Bronchial epithelial cell (primary cell): ENCODE results near the gene TTLL11. TPM values are rescaled to one million over a fixed set of nuclear protein-coding genes. Genes with fewer than 3 reads are reported as not detected.

ENCODE experiments used
- DNase-seq: peaks from one replicate; pipeline ENCODE4 v3.0.0-alpha.2; 2010; ENCODE audit warnings: low read depth
- FAIRE-seq: peaks from 2 replicates; lab custom pipeline; 2011; peaks lifted over from hg19 to GRCh38; lab: Jason Lieb, UNC
- H3K27me3 ChIP-seq: 2 replicates; pipeline ENCODE4 v1.5.1; 2011; ENCODE audit warnings: low read length; ENCODE audit not compliant: control insufficient read depth, insufficient read depth
- H3K36me3 ChIP-seq: 2 replicates; pipeline ENCODE4 v1.5.1; 2011; ENCODE audit warnings: low read length; ENCODE audit not compliant: control insufficient read depth, insufficient read depth
- H3K4me3 ChIP-seq: 2 replicates; pipeline ENCODE4 v1.5.1; 2011; ENCODE audit warnings: mild to moderate bottlenecking, low read depth, low read length, control low read depth
- total RNA-seq: library from RNA; depleted of rRNA; stranded (reverse); fragments of >200 nt; gene quantifications from 2 replicates; pipeline ENCODE4 v1.2.1, GENCODE V29; 2014
- TF ChIP-seq, protein P1 (sequence below): IDR thresholded peaks from 2 replicates; pipeline ENCODE4 v1.5.1; 2011; ENCODE audit warnings: mild to moderate bottlenecking, moderate library complexity, low read length, control low read depth, inconsistent platforms; ENCODE audit not compliant: insufficient read depth, severe bottlenecking

Gene TTLL11
- total RNA-seq, 1 donor from 2014 or later, result 1.8 TPM

DNA sequence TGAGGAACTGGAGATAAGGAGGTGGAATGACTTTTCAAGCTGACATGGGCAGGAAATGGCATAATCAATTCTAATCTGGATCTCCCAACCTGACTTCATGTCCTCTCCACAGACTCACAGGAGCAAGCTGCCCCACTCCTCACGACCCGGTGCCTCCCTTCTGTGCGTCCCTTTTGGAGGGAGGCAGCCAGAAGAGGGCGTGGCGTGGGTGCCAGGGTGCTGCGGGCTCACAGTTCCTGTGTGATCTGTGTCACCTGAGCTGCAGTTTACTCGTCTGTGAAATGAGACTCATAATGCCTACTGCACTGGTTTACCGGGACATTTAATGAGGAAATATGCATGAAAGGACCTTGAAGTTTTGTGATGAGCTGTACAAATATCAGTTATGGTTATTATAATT, 234.3 kb downstream of the TTLL11 start:
- DNase-seq, result no peak
- no peaks in the 10 kb centered on the region for H3K27me3 ChIP-seq
- peaks cover 12% of the 10 kb centered on the region for H3K36me3 ChIP-seq
- FAIRE-seq, result peak; percentile 40
- TF ChIP-seq, protein P1, sequence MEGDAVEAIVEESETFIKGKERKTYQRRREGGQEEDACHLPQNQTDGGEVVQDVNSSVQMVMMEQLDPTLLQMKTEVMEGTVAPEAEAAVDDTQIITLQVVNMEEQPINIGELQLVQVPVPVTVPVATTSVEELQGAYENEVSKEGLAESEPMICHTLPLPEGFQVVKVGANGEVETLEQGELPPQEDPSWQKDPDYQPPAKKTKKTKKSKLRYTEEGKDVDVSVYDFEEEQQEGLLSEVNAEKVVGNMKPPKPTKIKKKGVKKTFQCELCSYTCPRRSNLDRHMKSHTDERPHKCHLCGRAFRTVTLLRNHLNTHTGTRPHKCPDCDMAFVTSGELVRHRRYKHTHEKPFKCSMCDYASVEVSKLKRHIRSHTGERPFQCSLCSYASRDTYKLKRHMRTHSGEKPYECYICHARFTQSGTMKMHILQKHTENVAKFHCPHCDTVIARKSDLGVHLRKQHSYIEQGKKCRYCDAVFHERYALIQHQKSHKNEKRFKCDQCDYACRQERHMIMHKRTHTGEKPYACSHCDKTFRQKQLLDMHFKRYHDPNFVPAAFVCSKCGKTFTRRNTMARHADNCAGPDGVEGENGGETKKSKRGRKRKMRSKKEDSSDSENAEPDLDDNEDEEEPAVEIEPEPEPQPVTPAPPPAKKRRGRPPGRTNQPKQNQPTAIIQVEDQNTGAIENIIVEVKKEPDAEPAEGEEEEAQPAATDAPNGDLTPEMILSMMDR, result no peak
- H3K4me3 ChIP-seq, result no peak overlapping the region

DNA sequence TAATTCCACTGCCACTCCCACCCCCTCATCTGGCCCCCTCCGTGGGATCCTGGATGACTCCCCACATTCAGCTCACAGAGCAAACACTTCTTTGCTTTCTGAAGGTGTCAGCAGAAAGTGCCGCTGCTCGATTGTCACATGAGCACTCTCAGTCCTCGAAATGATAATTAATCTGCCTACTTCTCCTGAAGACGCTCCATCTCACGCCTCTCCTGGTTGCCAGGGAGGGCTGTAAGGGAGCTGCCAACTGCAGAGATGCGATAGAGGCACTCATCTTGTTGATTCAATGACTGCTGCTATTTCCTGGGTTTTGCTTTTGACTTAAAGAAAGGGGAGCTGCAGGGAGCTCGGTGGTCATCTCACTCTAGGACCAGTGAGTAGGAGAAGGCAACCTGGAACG, 235.2 kb downstream of the TTLL11 start:
- H3K36me3 ChIP-seq, result peaks cover 14% of the 10 kb centered on the region
- H3K4me3 ChIP-seq, result no peak overlapping the region
- no peaks in the 10 kb centered on the region for H3K27me3 ChIP-seq
- TF ChIP-seq, protein P1, result no peak
- FAIRE-seq (no peak), DNase-seq (no peak)

- TF ChIP-seq, protein P1, result no peak
- no peaks in the 10 kb centered on the region for H3K27me3 ChIP-seq
- H3K36me3 ChIP-seq, result peaks cover 14% of the 10 kb centered on the region
- FAIRE-seq (peak; percentile 58), DNase-seq (no peak)
- H3K4me3 ChIP-seq, result no peak overlapping the region
Measured at GRCh38 chr9:121855476-121855875, 237.6 kb downstream of the TTLL11 start.

- no peak for FAIRE-seq
- DNase-seq, result no peak
- Histone ChIP-seq H3K4me3 (no peak overlapping the region), H3K36me3 (peaks cover 5% of the 10 kb centered on the region), H3K27me3 (no peaks in the 10 kb centered on the region)
- TF ChIP-seq, protein P1, result no peak
Measured at GRCh38 chr9:121853617-121854395, 239.3 kb downstream of the TTLL11 start.

DNA sequence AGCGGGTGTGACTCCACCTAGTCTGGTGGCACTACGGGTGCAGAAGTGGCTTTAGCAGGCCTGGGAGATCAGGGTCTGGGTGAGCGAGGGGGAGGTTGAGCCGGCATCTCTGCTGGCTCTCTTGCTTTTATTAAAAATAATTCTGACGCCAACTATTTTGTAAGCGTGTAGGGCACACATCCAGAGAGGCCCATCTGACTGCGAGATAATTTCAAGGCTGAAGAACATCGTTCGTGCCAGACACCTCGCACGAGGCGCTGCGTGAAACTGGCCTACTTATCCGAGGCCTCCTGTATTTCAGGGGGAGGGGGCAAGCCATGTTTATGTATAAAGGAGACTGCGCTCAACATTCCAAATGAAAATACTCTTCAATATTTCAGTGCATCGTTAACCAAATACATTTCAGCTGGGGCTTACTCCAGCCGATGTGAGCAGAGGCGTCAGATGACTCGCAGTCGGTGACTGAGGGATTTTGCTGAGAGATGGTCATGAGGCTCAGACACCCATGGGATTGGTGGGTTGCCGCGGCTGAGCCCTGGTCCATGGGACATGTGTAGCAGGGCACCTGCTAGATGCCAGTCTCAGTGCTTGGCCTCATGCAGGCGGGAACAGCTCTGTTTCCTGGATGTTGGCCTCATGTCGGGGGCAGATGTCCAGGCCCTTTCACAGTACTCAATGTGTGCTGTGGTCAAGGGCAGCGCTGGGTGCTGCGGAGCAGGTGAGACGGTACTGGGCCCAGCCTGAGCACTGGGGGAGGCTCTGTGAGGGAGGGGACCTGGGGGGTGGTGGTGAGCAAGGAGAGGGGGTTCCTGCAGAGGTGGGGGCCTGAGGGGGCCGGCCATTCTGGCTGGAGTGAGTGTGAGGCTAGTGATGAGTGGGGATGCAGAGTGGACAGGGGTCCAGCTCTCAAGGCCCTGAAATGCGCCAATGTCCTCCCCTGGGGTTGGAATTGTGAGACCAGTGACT, 240.2 kb downstream of the TTLL11 start:
- no peaks in the 10 kb centered on the region for H3K27me3 ChIP-seq
- TF ChIP-seq, protein P1, result no peak
- H3K4me3 ChIP-seq, result no peak overlapping the region
- DNase-seq, result no peak
- peaks cover 5% of the 10 kb centered on the region for H3K36me3 ChIP-seq
- FAIRE-seq, result no peak
